ENCODE measurements around the gene GREB1.

The GREB1 gene

GRCh38 chr2:11602563-11603204 lies 68.8 kb downstream of the GREB1 start:
- Histone ChIP-seq H3K27me3 (ENCODE audit: low read depth, low read length) (no peaks in the 10 kb centered on the region), H3K27ac (ENCODE audit: low read length) (no peak overlapping the region), H3K4me1 (ENCODE audit: control insufficient read depth in 1 of 2, insufficient read depth in 2 of 2, low read length in 2 of 2) (no peaks in the 10 kb centered on the region), H3K9me3 (ENCODE audit: control insufficient read depth in 1 of 2, low read length in 2 of 2) (no peaks in the 10 kb centered on the region), H3K4me3 (ENCODE audit: low read depth in 1 of 2, low read length in 2 of 2) (no peak overlapping the region), H3K36me3 (ENCODE audit: control insufficient read depth in 1 of 2, insufficient read depth in 2 of 2, low read length in 2 of 2) (no peaks in the 10 kb centered on the region)

DNA sequence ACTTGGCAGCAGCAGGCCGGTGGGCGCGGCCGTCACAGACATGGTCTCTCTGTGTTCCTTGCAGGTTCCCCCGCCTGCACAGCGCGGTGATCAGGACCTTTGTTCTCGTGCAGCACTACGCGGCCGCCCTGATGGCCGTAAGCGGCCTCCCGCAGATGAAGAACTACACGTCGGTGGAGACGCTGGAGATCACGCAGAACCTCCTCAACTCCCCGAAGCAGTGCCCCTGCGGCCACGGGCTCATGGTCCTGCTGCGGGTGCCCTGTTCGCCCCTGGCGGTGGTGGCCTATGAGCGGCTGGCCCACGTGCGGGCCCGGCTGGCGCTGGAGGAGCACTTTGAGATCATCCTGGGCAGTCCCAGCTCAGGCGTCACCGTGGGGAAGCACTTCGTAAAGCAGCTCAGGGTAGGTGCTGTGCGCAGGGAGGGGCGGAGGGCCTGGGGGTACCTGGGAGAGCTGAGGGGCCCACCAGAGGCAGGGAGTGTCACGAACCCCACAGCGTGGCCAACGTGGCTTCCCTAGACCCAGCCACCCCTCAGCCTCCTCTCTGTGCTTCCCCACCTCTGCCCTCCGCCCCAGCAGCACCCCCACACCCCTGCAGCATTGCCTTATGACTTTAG lies 76.9 kb downstream of the GREB1 start:
- H3K9me3 ChIP-seq (ENCODE audit: control insufficient read depth in 1 of 2, low read length in 2 of 2): no peaks in the 10 kb centered on the region

DNA sequence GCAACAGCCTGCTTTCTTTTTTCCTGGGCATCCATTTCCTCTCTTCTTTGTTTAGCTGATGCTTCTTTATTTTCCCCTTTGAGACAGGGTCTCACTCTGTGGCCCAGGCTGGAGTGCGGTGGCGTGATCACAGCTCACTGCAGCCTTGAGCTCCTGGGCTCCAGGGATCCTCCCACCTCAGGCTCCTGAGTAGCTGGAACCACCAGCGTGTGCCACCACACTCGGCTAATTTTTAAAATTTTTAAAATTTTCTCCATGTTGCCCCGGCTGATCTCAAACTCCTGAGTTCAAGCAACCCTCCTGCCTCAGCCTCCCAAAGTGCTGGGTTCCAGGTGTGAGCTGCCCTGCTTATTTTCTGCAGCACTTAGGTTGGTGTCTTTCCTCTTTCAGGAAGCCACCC lies 77.4 kb downstream of the GREB1 start:
- Histone ChIP-seq H3K9me3 (ENCODE audit: control insufficient read depth in 1 of 2, low read length in 2 of 2) (no peaks in the 10 kb centered on the region), H3K4me3 (ENCODE audit: low read depth in 1 of 2, low read length in 2 of 2) (no peak overlapping the region), H3K36me3 (ENCODE audit: control insufficient read depth in 1 of 2, insufficient read depth in 2 of 2, low read length in 2 of 2) (no peaks in the 10 kb centered on the region), H3K27ac (ENCODE audit: low read length) (no peak overlapping the region), H3K4me1 (ENCODE audit: control insufficient read depth in 1 of 2, insufficient read depth in 2 of 2, low read length in 2 of 2) (no peaks in the 10 kb centered on the region), H3K27me3 (ENCODE audit: low read depth, low read length) (no peaks in the 10 kb centered on the region)

More for the DNA sequence above, 76.9 kb downstream of the GREB1 start:
- Histone ChIP-seq H3K36me3 (ENCODE audit: control insufficient read depth in 1 of 2, insufficient read depth in 2 of 2, low read length in 2 of 2) (no peaks in the 10 kb centered on the region), H3K4me1 (ENCODE audit: control insufficient read depth in 1 of 2, insufficient read depth in 2 of 2, low read length in 2 of 2) (no peaks in the 10 kb centered on the region), H3K27ac (ENCODE audit: low read length) (no peak overlapping the region), H3K27me3 (ENCODE audit: low read depth, low read length) (no peaks in the 10 kb centered on the region), H3K4me3 (ENCODE audit: low read depth in 1 of 2, low read length in 2 of 2) (no peak overlapping the region)

DNA sequence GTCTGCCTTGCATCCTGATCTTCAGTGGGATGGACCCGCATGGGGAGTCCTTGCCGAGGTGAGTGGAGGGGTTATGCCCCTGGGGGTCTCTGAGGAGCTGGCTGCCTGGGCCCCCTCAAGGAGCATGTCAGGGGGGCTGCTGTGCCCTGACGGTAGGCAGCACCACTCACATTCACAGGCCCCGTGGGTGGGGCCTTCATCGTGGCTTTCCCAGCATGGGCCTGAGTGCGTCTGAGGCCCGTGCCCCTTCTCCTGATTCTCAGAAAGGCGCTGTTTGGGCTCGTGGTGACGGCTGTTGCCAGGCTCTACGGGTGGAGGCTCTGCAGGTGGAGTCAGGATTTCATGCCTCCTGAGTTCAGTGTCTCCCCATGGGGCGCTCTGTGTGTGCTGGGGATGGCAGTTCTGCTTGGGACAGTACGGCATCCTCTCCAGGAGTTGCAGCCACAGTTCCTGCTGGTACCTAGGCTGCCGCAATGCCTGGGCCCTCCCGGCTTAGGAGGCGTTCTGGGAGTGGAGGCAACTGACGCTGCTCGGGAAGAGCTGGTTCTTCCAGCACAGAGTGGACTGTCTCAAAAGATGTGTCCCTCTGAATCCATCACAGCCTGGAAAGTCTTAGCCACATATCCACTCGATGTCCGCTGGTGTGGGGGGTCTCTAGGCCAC lies 78.8 kb downstream of the GREB1 start:
- Histone ChIP-seq H3K27me3 (ENCODE audit: low read depth, low read length) (no peaks in the 10 kb centered on the region), H3K4me1 (ENCODE audit: control insufficient read depth in 1 of 2, insufficient read depth in 2 of 2, low read length in 2 of 2) (no peaks in the 10 kb centered on the region), H3K4me3 (ENCODE audit: low read depth in 1 of 2, low read length in 2 of 2) (no peak overlapping the region), H3K27ac (ENCODE audit: low read length) (no peak overlapping the region), H3K9me3 (ENCODE audit: control insufficient read depth in 1 of 2, low read length in 2 of 2) (no peaks in the 10 kb centered on the region), H3K36me3 (ENCODE audit: control insufficient read depth in 1 of 2, insufficient read depth in 2 of 2, low read length in 2 of 2) (no peaks in the 10 kb centered on the region)

GRCh38 chr2:11613297-11613696 lies 79.5 kb downstream of the GREB1 start:
- Histone ChIP-seq H3K4me3 (ENCODE audit: low read depth in 1 of 2, low read length in 2 of 2) (no peak overlapping the region), H3K4me1 (ENCODE audit: control insufficient read depth in 1 of 2, insufficient read depth in 2 of 2, low read length in 2 of 2) (no peaks in the 10 kb centered on the region), H3K9me3 (ENCODE audit: control insufficient read depth in 1 of 2, low read length in 2 of 2) (no peaks in the 10 kb centered on the region), H3K27me3 (ENCODE audit: low read depth, low read length) (no peaks in the 10 kb centered on the region), H3K36me3 (ENCODE audit: control insufficient read depth in 1 of 2, insufficient read depth in 2 of 2, low read length in 2 of 2) (no peaks in the 10 kb centered on the region), H3K27ac (ENCODE audit: low read length) (no peak overlapping the region)

GRCh38 chr2:11615209-11615608 lies 81.4 kb downstream of the GREB1 start:
- Histone ChIP-seq H3K4me1 (ENCODE audit: control insufficient read depth in 1 of 2, insufficient read depth in 2 of 2, low read length in 2 of 2) (no peaks in the 10 kb centered on the region), H3K27me3 (ENCODE audit: low read depth, low read length) (no peaks in the 10 kb centered on the region), H3K9me3 (ENCODE audit: control insufficient read depth in 1 of 2, low read length in 2 of 2) (no peaks in the 10 kb centered on the region), H3K36me3 (ENCODE audit: control insufficient read depth in 1 of 2, insufficient read depth in 2 of 2, low read length in 2 of 2) (no peaks in the 10 kb centered on the region), H3K4me3 (ENCODE audit: low read depth in 1 of 2, low read length in 2 of 2) (no peak overlapping the region), H3K27ac (ENCODE audit: low read length) (no peak overlapping the region)

GRCh38 chr2:11616097-11616687 lies 82.3 kb downstream of the GREB1 start:
- H3K36me3 ChIP-seq (ENCODE audit: control insufficient read depth in 1 of 2, insufficient read depth in 2 of 2, low read length in 2 of 2): no peaks in the 10 kb centered on the region
- no peak overlapping the region for H3K27ac ChIP-seq (ENCODE audit: low read length)
- no peaks in the 10 kb centered on the region for H3K4me1 ChIP-seq (ENCODE audit: control insufficient read depth in 1 of 2, insufficient read depth in 2 of 2, low read length in 2 of 2)
- no peaks in the 10 kb centered on the region for H3K27me3 ChIP-seq (ENCODE audit: low read depth, low read length)
- H3K4me3 ChIP-seq (ENCODE audit: low read depth in 1 of 2, low read length in 2 of 2): no peak overlapping the region
- H3K9me3 ChIP-seq (ENCODE audit: control insufficient read depth in 1 of 2, low read length in 2 of 2): no peaks in the 10 kb centered on the region

DNA sequence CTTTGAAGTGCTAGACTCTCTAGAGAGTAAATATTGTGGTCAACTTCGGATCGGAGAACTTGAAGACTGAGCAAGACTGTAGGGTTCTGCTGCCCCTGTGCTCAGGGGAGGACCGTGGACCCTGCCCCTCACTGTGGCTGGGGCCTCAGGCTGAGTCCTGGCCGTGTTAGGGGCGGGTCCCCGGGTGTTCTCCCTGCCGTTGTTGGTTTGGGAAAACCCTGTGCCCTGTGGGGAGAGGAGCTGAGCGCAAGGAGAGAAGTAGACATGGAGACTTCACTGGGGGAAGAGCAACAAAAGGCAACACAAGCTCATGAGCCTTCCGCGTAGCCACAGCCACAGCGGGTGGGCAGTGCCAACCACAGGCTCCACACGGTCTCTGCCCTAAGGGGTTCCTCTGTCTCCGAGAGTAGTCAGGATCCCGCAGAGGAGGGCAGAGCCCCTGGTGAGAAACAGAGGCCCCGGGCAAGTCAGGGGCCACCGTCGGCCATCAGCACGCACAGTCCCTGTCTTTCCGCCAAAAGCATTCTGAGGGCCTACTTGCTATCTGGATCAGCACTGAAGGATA lies 83.1 kb downstream of the GREB1 start:
- no peaks in the 10 kb centered on the region for H3K4me1 ChIP-seq (ENCODE audit: control insufficient read depth in 1 of 2, insufficient read depth in 2 of 2, low read length in 2 of 2)
- H3K27ac ChIP-seq (ENCODE audit: low read length): no peak overlapping the region
- no peaks in the 10 kb centered on the region for H3K27me3 ChIP-seq (ENCODE audit: low read depth, low read length)
- H3K36me3 ChIP-seq (ENCODE audit: control insufficient read depth in 1 of 2, insufficient read depth in 2 of 2, low read length in 2 of 2): no peaks in the 10 kb centered on the region
- H3K4me3 ChIP-seq (ENCODE audit: low read depth in 1 of 2, low read length in 2 of 2): no peak overlapping the region
- no peaks in the 10 kb centered on the region for H3K9me3 ChIP-seq (ENCODE audit: control insufficient read depth in 1 of 2, low read length in 2 of 2)

- no peaks in the 10 kb centered on the region for H3K9me3 ChIP-seq (ENCODE audit: control insufficient read depth in 1 of 2, low read length in 2 of 2)
- no peak overlapping the region for H3K4me3 ChIP-seq (ENCODE audit: low read depth in 1 of 2, low read length in 2 of 2)
- H3K36me3 ChIP-seq (ENCODE audit: control insufficient read depth in 1 of 2, insufficient read depth in 2 of 2, low read length in 2 of 2): no peaks in the 10 kb centered on the region
- no peaks in the 10 kb centered on the region for H3K27me3 ChIP-seq (ENCODE audit: low read depth, low read length)
- H3K4me1 ChIP-seq (ENCODE audit: control insufficient read depth in 1 of 2, insufficient read depth in 2 of 2, low read length in 2 of 2): no peaks in the 10 kb centered on the region
- no peak overlapping the region for H3K27ac ChIP-seq (ENCODE audit: low read length)
Measured at GRCh38 chr2:11617527-11617926, 83.7 kb downstream of the GREB1 start.

DNA sequence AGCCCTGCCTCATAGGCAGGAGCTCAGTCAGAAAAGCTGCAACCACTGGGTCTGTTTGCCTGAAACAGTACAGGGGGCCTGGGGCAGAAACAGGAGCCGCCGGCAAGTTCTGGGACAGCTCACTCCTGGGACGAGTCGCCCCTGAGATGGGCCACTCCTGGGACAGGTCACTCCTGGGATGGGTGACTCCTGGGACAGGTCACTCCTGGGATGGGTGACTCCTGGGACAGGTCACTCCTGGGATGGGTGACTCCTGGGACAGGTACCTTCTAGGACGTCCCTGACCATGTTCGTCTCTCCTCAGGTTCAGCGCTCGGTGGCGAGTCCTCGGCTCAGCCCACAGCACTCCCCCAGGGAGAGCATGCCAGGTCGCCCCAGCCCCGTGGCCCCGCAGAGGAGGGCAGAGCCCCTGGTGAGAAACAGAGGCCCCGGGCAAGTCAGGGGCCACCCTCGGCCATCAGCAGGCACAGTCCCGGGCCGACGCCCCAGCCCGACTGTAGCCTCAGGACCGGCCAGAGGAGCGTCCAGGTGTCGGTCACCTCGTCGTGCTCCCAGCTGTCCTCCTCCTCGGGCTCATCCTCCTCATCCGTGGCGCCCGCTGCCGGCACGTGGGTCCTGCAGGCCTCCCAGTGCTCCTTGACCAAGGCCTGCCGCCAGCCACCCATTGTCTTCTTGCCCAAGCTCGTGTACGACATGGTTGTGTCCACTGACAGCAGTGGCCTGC lies 84.3 kb downstream of the GREB1 start:
- Histone ChIP-seq H3K4me1 (ENCODE audit: control insufficient read depth in 1 of 2, insufficient read depth in 2 of 2, low read length in 2 of 2) (no peaks in the 10 kb centered on the region), H3K36me3 (ENCODE audit: control insufficient read depth in 1 of 2, insufficient read depth in 2 of 2, low read length in 2 of 2) (no peaks in the 10 kb centered on the region), H3K9me3 (ENCODE audit: control insufficient read depth in 1 of 2, low read length in 2 of 2) (no peaks in the 10 kb centered on the region), H3K27ac (ENCODE audit: low read length) (no peak overlapping the region), H3K4me3 (ENCODE audit: low read depth in 1 of 2, low read length in 2 of 2) (no peak overlapping the region), H3K27me3 (ENCODE audit: low read depth, low read length) (no peaks in the 10 kb centered on the region)

DNA sequence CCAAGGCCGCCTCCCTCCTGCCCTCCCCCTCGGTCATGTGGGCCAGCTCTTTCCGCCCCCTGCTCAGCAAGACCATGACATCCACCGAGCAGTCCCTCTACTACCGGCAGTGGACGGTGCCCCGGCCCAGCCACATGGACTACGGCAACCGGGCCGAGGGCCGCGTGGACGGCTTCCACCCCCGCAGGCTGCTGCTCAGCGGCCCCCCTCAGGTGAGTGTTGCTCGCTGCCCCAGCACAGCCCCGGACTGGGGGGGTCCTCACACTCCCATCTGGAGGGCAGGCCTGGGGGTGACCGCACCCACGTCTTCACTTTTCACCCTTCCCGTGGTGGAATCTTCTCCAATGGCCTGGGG lies 84.8 kb downstream of the GREB1 start:
- no peak overlapping the region for H3K4me3 ChIP-seq (ENCODE audit: low read depth in 1 of 2, low read length in 2 of 2)
- no peaks in the 10 kb centered on the region for H3K27me3 ChIP-seq (ENCODE audit: low read depth, low read length)
- H3K9me3 ChIP-seq (ENCODE audit: control insufficient read depth in 1 of 2, low read length in 2 of 2): no peaks in the 10 kb centered on the region
- H3K4me1 ChIP-seq (ENCODE audit: control insufficient read depth in 1 of 2, insufficient read depth in 2 of 2, low read length in 2 of 2): no peaks in the 10 kb centered on the region
- H3K36me3 ChIP-seq (ENCODE audit: control insufficient read depth in 1 of 2, insufficient read depth in 2 of 2, low read length in 2 of 2): no peaks in the 10 kb centered on the region
- H3K27ac ChIP-seq (ENCODE audit: low read length): no peak overlapping the region
